CD14-positive monocyte (primary cell): ENCODE data around the gene KRTAP4-11. TPM values are rescaled to one million over a fixed set of nuclear protein-coding genes. Genes with fewer than 3 reads are reported as not detected.

Experiments used
- DNase-seq, 3 donors: peaks; one replicate each; pipeline ENCODE4 v3.0.0-alpha.2; 2011 to 2022
- H2AFZ ChIP-seq: 2 replicates; pipeline ENCODE4 v1.6.0; 2012; ENCODE audit warnings: mild to moderate bottlenecking, low read depth, low read length, inconsistent platforms; ENCODE audit not compliant: insufficient read depth, poor library complexity, severe bottlenecking
- H3K27ac ChIP-seq, 2 donors: 1 replicate in 1 of 2; 2 replicates in 1 of 2; pipeline ENCODE4 v1.5.1; 2012 to 2013; ENCODE audit warnings: low read length in 2 of 2, control low read depth in 1 of 2, inconsistent platforms in 1 of 2, low read depth in 1 of 2, mild to moderate bottlenecking in 1 of 2
- H3K27me3 ChIP-seq, 2 donors: one replicate each; pipeline versions ENCODE4 v1.6.0 to v1.6.1; 2011 to 2013; ENCODE audit warnings: low read length in 2 of 2; ENCODE audit not compliant: control insufficient read depth in 2 of 2, insufficient read depth in 2 of 2
- H3K36me3 ChIP-seq, 2 donors: replicated peaks in 1 of 2; 1 replicate in 1 of 2; 2 replicates in 1 of 2; pipeline versions ENCODE4 v1.5.1 to v1.6.1; 2012 to 2013; ENCODE audit warnings: low read length in 2 of 2, control low read depth in 1 of 2, inconsistent platforms in 1 of 2, mild to moderate bottlenecking in 1 of 2; ENCODE audit not compliant: insufficient read depth in 2 of 2, control insufficient read depth in 1 of 2
- H3K4me1 ChIP-seq, 2 donors: 1 replicate in 1 of 2; 2 replicates in 1 of 2; pipeline versions ENCODE4 v1.5.1 to v1.6.1; 2012 to 2013; ENCODE audit warnings: low read length in 2 of 2, control low read depth in 1 of 2, inconsistent platforms in 1 of 2, mild to moderate bottlenecking in 1 of 2, moderate library complexity in 1 of 2; ENCODE audit not compliant: insufficient read depth in 2 of 2, control insufficient read depth in 1 of 2
- H3K4me2 ChIP-seq: replicated peaks from 2 replicates; pipeline ENCODE3; 2012; ENCODE audit warnings: low read length, moderate library complexity, mild to moderate bottlenecking; ENCODE audit not compliant: poor library complexity, severe bottlenecking; ENCODE audit errors: extremely low read depth
- H3K4me3 ChIP-seq, 3 experiments: fragments of 200-600 bp in 1 of 3; sonication (generic) in 1 of 3; replicated peaks in 1 of 3; 1 replicate in 2 of 3; 2 replicates in 1 of 3; pipeline ENCODE4 v1.5.1; 2011 to 2013; ENCODE audit warnings: low read length in 3 of 3, mild to moderate bottlenecking in 3 of 3, control low read depth in 2 of 3, low read depth in 2 of 3, inconsistent platforms in 1 of 3, moderate library complexity in 1 of 3
- H3K79me2 ChIP-seq: 2 replicates; pipeline ENCODE4 v1.6.0; 2012; ENCODE audit warnings: mild to moderate bottlenecking, control low read depth, inconsistent platforms, low read length, moderate library complexity; ENCODE audit not compliant: insufficient read depth
- H3K9ac ChIP-seq: 2 replicates; pipeline ENCODE4 v1.6.0; 2017; ENCODE audit warnings: low read length, mild to moderate bottlenecking; ENCODE audit not compliant: insufficient read depth, poor library complexity, severe bottlenecking
- H3K9me3 ChIP-seq, 2 donors: replicated peaks in 1 of 2; 1 replicate in 1 of 2; 2 replicates in 1 of 2; pipeline versions ENCODE4 v1.5.1 to v1.6.1; 2012 to 2013; ENCODE audit warnings: low read length in 2 of 2, control low read depth in 1 of 2; ENCODE audit not compliant: control insufficient read depth in 1 of 2, insufficient read depth in 1 of 2
- H4K20me1 ChIP-seq: 2 replicates; pipeline ENCODE4 v1.6.0; 2012; ENCODE audit warnings: mild to moderate bottlenecking, low read length, control low read depth, moderate library complexity; ENCODE audit not compliant: insufficient read depth
- H3K27ac Mint-ChIP-seq, 7 donors: one replicate each; pipeline ENCODE4 v1.8.0; 2020; ENCODE audit warnings: mild to moderate bottlenecking in 7 of 7, mixed read lengths in 7 of 7, moderate library complexity in 6 of 7, inconsistent platforms in 2 of 7
- H3K27me3 Mint-ChIP-seq, 3 donors: one replicate each; pipeline ENCODE4 v1.8.0; 2021 to 2022; ENCODE audit warnings: low read depth in 3 of 3, mild to moderate bottlenecking in 3 of 3, mixed read lengths in 3 of 3, moderate library complexity in 3 of 3, inconsistent platforms in 1 of 3
- H3K36me3 Mint-ChIP-seq, 2 donors: one replicate each; pipeline ENCODE4 v1.8.0; 2020; ENCODE audit warnings: mixed read lengths in 2 of 2, inconsistent platforms in 1 of 2, mild to moderate bottlenecking in 1 of 2
- H3K4me1 Mint-ChIP-seq: one replicate; pipeline ENCODE4 v1.8.0; 2020; ENCODE audit warnings: mild to moderate bottlenecking, mixed read lengths
- H3K4me3 Mint-ChIP-seq, 2 donors: one replicate each; pipeline ENCODE4 v1.8.0; 2020; ENCODE audit warnings: mild to moderate bottlenecking in 2 of 2, mixed read lengths in 2 of 2, moderate library complexity in 1 of 2
- H3K9me3 Mint-ChIP-seq, 7 donors: one replicate each; pipeline ENCODE4 v1.8.0; 2020 to 2022; ENCODE audit warnings: mixed read lengths in 7 of 7, mild to moderate bottlenecking in 6 of 7, moderate library complexity in 6 of 7, inconsistent platforms in 2 of 7
- WGBS: methylation state at CpG from one replicate; pipeline ENCODE4 v1.1.5; 2013; ENCODE audit warnings: missing lambda C conversion rate; ENCODE audit not compliant: insufficient coverage; 5-methylcytosine and 5-hydroxymethylcytosine counted together
- intact Hi-C, 2 donors: fragments of 100-400 bp; cut with micrococcal nuclease; formaldehyde crosslinking; loops; one replicate each; pipeline versions ENCODE4 v1.15.0 to v1.15.1; 2023
- polyA plus RNA-seq, 3 donors: library from polyadenylated mRNA; depleted of rRNA in 1 of 3; unstranded in 2 of 3; stranded (reverse) in 1 of 3; fragments of 300-500 nt in 2 of 3; fragments of >200 nt in 1 of 3; fragmentation: Illumina TruSeq in 2 of 3; gene quantifications; 1 replicate in 2 of 3; 2 replicates in 1 of 3; pipeline ENCODE4 v1.2.3, GENCODE V29; 2012 to 2021
- TF ChIP-seq, protein P1 (sequence below): fragments of 200-600 bp; IDR thresholded peaks from one replicate; pipeline ENCODE4 v1.8.0; 2022; ENCODE audit warnings: antibody characterized with exemption, mild to moderate bottlenecking

The KRTAP4-11 gene
- polyA plus RNA-seq, 3 donors, result not detected

DNA sequence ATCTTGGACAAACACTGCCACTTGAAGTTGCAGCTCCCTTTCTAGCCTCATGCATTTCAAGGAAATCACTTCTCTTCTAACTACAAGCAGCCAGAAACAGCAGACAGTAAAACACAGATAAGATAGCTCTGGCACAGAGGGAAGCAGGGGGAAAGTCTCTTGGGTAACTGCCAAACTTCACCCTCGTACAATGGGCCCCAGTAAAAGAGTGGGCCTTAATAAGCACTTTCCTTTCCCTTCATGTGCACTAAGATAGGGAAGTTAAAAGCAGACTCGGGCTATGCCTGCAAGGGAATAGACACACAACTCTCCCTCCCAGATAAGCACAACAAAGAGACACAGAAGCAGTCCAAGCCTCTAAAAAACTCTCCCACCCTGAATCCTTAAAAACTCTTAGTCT, 35.7 kb upstream of the KRTAP4-11 start:
- no peaks in the 10 kb centered on the region for H3K27me3 ChIP-seq
- peaks cover 0 to 2% (median 0%) of the 10 kb centered on the region in 7 donors for H3K9me3 Mint-ChIP-seq
- no peaks in the 10 kb centered on the region for H3K36me3 ChIP-seq
- no peaks in the 10 kb centered on the region for H3K9me3 ChIP-seq
- no peaks in the 10 kb centered on the region for H4K20me1 ChIP-seq
- no peaks in the 10 kb centered on the region for H3K4me1 Mint-ChIP-seq
- no peak overlapping the region for H3K9ac ChIP-seq
- no peaks in the 10 kb centered on the region for H3K4me1 ChIP-seq
- H3K27ac ChIP-seq, result no peak overlapping the region
- H3K4me2 ChIP-seq, result no peak overlapping the region
- no peak overlapping the region for H3K4me3 Mint-ChIP-seq
- no CpG with 5 or more reads among the region's 2 CpGs for WGBS
- H3K79me2 ChIP-seq, result no peaks in the 10 kb centered on the region
- intact Hi-C loops, result no loop called here
- peaks cover 1 to 8% (median 4%) of the 10 kb centered on the region in 3 donors for H3K27me3 Mint-ChIP-seq
- no peak overlapping the region for H3K4me3 ChIP-seq
- DNase-seq, result no peak
- TF ChIP-seq, protein P1, sequence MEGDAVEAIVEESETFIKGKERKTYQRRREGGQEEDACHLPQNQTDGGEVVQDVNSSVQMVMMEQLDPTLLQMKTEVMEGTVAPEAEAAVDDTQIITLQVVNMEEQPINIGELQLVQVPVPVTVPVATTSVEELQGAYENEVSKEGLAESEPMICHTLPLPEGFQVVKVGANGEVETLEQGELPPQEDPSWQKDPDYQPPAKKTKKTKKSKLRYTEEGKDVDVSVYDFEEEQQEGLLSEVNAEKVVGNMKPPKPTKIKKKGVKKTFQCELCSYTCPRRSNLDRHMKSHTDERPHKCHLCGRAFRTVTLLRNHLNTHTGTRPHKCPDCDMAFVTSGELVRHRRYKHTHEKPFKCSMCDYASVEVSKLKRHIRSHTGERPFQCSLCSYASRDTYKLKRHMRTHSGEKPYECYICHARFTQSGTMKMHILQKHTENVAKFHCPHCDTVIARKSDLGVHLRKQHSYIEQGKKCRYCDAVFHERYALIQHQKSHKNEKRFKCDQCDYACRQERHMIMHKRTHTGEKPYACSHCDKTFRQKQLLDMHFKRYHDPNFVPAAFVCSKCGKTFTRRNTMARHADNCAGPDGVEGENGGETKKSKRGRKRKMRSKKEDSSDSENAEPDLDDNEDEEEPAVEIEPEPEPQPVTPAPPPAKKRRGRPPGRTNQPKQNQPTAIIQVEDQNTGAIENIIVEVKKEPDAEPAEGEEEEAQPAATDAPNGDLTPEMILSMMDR, result no peak
- H3K27ac Mint-ChIP-seq, result no peak overlapping the region
- H3K36me3 Mint-ChIP-seq, result no peaks in the 10 kb centered on the region
- no peak overlapping the region for H2AFZ ChIP-seq

DNA sequence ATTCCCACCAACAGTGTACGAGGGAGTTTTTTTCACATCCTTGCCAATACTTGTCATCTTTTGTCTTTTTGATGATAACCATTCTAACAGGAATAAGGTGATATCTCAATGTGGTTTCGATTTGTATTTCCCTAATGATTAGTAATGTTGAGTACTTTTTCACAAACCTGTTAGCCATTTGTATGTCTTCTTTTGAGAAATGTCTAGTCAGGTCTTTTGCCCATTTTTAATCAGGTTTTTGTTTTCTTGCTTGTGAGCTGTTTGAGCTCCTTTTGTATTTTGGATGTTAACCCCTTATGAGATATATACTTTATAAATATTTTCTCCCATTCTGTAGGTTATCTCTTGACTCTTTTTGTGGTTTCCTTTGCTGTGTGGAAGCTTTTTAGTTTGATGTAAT, 33.4 kb upstream of the KRTAP4-11 start:
- Histone ChIP-seq H3K27me3 (no peaks in the 10 kb centered on the region), H2AFZ (no peak overlapping the region), H3K9ac (no peak overlapping the region), H3K4me3 (no peak overlapping the region), H3K4me1 (no peaks in the 10 kb centered on the region), H3K4me2 (no peak overlapping the region), H3K79me2 (no peaks in the 10 kb centered on the region), H3K27ac (no peak overlapping the region), H3K36me3 (no peaks in the 10 kb centered on the region), H3K9me3 (no peaks in the 10 kb centered on the region), H4K20me1 (no peaks in the 10 kb centered on the region)
- Mint-ChIP-seq H3K27me3 (peaks cover 2 to 8% (median 4%) of the 10 kb centered on the region in 3 donors), H3K9me3 (peaks cover 0 to 2% (median 0%) of the 10 kb centered on the region in 7 donors), H3K27ac (no peak overlapping the region), H3K36me3 (no peaks in the 10 kb centered on the region), H3K4me1 (no peaks in the 10 kb centered on the region), H3K4me3 (no peak overlapping the region)
- TF ChIP-seq, protein P1, result no peak
- 80% methylated on average over 1 of the region's 2 CpGs for WGBS
- DNase-seq, result no peak
- intact Hi-C loops, result no loop called here
